Activated CD8-positive, alpha-beta memory T cell treated with anti-CD3 and anti-CD28 coated beads for 48 hours (primary cell): ENCODE measurements around the gene IFNB1.

Source experiments
- DNase-seq, 3 experiments: peaks; one replicate each; pipeline ENCODE4 v3.0.0-alpha.2; 2020; ENCODE audit warnings: low read depth in 2 of 3, low spot score in 2 of 3

IFNB1 gene

DNA sequence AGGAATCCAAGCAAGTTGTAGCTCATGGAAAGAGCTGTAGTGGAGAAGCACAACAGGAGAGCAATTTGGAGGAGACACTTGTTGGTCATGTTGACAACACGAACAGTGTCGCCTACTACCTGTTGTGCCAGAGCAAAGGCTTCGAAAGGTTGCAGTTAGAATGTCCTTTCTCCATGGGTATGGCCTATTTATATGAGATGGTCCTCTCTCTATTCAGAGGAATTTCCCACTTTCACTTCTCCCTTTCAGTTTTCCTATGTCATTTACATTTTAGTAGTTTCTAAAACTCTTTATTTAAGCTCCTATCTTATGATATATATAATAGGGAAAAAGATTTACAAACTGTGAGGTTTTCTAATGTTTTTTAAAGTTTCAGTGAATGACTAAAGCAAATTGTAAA is at the start of gene IFNB1:
Gene IFNB1, minus strand, starts transcription at position 162 of the 400 bp plus-strand sequence. Its CDS starts 73 bp downstream, at position 89.
- no peak for DNase-seq

DNA sequence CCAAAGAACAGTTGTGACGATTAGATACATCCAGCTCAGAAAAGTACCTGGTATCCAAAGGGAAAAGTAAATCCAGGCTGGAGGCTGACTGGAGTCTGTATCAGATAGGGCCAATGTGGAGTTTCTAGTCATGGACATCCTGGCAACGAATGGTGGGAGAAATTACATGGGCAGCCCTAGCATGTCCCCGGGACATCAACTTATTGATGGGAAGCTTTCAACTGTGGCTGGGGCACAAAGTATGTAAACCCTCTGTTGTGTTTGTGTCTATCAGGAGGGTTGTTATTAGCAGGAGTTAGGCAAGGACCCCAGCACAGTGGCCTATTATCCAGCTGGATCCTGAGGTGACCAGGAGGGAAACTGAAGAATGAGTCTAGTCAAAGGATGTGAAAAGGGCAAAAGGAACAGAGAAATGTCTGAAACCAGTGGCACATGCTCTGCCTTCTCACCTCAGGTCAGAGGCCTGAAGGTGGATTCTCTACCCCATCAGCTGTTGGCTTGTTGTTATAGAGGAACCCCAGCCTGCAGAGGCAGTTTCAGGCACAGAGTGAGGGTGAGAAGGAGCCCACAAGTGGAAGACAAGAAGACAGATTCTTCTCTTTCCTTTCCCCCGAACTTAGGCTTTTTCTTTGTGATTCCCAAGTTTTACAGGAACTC is 44.0 kb upstream of the IFNB1 start:
- DNase-seq, result no peak

DNA sequence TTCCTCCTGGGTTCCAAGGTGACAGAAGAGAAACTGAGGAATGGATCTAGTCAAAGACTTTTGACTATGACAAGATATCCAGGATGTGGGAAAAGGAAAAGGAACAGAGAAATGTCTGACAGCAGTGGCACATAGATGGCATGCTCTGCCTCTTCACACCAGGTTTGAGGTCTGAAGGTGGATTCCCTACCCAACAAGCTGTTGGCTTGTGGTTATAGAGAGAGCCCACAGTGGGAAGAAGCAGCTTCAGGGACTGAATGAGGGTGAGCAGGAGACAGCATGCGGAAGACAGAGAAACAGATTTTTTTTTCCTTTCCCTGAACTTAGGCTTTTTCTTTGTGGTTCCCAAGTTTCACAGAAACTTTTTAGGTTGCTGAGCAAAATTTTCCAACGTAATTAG is 43.3 kb upstream of the IFNB1 start:
- DNase-seq, result no peak

DNA sequence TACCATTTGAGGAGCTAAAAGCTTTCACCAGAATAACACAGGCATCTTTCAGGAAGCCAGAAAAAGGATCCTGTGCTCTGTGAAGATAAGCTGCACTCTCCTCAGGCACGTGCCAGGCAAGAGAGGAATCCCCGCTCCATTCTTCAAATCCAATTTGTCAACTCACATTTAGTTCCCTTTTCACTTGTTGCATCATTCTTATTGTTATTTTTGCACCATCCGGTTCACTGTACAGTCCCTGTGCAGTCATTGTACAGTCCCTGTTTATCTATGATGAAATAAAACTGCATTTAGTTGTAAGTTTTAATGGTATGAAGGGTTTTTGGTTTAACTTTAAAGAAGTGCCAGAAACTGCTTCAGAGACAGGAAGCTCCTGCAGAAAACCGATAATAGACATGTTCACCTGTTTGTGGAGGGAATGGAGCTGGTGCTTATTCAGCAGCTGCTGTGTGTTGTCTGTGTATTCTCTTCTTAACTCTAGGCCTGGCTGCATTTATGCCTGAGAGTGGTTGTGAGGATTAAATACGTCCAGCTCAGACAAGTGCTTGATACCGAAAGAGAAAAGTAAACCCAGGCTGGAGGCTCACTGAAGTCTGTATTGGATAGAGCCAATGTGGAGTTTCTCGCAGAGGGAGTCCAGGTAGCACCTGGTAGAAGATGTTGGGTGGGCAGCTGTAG is 41.5 kb upstream of the IFNB1 start:
- DNase-seq, result no peak

DNA sequence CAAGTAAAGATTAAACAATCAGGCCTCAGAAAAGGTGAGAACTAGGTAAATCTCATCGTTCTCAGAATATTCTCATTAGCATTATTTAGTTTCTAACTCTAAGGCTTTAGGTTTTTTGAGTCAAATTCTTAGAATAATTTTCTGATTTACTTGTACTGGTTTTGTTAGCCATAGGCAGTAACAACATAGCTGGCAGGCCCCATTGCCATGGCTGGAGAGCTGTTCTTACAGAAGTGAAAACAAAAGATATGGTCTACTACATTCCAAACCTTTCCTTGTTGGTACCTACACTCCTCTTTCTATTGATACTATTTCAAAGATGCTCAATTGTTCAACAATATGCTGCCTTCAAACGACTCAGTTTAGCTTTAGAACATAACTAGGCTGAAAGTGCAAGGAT is 36.6 kb upstream of the IFNB1 start:
- no peak for DNase-seq

DNA sequence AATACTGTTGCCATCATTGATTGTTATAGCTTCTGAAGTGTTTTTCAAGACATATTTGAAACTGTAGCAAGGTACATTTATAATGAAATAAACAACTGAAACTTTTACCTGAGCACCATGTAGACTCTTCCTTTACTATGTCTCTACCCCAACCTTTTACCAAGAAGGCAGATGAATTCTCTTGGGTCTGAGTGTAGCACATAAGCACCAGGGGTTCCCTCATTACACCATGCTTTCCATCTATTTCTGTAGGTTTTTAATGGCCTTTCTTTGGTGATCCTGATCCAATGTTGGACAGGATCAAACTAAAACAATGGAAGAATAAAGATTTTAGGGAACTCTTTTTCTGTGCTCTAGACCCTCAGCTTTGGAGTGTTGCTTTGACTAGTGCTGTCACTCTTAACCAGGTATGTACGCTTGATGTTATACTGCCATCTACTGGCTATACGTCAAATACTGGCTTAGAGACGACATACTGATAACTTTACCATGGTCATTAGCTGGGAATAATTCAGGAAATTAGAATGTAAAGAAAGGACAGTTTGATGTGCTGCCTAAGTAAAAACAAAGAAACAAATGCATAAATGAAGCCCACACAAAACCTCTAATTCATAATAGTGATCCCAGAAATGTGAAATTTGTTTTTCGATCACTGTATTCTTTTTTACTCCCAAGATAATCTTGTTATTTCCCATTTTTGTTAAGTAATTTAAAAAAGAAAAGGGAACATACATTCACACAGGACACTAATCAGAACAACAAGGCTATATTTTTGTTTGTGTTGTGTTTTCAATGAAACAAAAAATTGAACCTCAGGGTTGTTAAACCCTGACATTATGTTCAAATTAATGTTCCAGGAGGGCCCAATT is 33.2 kb upstream of the IFNB1 start:
- no peak for DNase-seq

DNA sequence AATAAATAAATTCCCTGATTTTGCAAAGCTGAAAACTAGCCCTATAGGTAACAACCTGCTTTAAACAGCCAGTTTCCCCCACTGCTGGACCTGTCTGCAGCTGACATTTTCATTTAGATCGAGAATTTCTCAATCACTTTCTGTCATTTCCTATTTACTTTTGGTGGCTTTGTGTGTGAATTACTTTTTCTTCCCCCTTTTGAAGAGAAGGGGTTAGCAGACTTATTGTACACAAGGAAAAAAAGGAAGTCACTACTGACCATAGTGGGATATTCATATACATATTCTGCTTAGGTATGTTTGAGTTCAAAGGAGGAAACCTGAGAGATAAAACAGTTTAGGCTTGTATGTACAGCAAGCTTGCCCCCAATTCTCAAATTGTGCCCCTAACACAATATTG is 27.0 kb upstream of the IFNB1 start:
- DNase-seq, result no peak

DNA sequence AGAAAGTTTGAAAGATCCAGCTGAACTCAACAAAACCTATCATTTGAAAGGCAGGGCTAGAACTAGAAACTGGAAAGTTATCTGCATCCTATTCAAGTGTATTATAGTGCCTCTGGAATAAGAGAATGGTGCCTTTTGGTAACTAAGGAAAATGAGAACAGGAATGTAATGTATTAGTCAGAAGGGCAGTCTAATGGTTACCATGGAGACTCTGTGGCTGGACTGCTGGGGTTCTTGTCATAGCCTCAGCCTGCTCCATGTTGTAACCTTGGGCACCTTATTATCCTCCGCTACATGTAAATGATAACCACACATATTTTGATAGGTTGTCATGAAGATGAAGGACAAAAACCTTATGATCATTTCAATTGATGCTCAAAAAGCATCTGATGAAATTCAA is 24.6 kb upstream of the IFNB1 start:
- no peak for DNase-seq

DNA sequence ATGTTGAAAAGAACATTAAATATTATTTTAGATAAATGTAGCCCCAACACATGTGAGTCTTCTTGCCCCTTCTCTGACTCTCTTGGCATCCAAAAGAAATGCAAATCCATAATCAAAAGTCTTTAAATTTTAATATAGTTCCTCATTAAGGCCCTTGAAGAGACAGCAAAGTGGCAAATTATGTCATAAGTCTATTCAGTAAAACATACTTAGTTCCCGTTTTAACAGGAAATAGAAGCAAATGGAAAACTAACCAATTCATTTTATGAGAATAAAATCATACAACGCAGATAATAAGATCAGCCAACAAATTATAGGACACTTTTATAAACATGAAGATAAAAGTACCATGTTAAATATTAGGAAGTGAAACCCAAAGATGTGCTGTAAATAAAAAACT is 20.1 kb upstream of the IFNB1 start:
- no peak for DNase-seq

DNA sequence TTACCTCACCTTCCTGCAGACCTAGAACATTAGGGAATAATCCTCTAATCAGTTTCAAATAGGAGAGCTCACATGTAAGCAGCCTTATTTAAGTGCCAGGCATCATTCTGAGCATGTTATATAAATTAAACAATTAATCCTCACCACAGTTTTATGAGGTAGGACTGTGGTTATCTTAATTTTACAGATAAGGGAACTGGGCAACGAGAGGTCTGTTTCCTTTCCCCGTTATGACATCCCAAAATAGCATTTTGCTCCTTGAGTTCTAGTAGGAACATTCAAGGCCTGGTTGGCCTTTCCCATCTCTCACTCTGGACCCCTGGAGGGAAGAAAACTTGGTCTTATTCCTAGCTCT is 19.1 kb upstream of the IFNB1 start:
- no peak for DNase-seq

DNA sequence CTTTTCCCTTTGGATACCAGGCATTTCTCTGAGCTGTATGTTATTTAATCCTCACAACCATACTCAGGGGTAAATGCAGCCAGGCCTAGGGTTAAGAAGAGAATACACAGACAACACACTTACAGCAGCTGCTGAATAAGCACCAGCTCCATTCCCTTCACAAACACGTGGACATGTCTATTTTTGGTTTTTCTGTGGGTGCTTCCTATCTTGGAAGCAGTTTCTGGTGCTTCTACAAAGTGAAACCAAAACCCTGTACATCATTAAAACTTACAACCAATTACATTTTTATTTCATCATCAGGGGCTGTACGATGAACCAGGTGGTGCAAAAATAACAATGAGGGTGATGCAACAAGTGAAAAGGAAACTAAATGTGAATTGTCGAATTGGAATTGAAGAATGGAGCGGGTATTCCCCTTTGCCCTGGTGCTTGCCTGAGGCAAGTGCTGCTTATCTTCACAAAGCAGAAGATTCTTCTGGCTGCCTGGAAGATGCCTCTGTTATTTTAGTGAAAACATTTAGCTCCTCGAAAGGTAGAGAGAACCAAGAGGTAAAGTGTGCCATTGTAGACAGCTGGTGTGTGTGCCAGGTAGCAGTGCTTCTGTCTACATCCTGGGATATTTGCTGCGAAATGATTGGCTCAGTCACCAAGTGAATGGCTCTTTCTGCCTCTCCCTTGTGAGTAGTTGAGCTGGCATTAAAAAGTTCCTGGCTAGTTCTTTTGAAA is 18.6 kb upstream of the IFNB1 start:
- peak in 1 of 3 experiments; percentile 5 for DNase-seq

DNA sequence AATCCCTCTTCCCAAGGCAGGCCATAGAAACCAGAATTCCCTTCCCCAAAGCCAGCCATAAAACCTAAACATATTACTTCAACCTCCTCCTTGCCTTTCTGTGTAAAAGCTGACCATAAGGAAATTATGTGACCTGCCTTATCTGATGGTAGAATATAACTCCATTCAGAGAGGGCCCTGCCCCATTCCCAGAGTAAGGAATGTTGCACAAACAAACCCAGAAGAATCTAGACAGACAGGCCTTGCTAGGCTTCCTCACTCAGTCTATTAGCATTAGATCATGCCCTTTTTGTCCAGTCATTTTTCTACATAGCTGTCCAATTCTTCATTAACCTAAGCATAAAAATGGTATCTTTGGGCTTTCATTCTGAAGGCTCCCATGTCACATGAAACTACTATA is 17.8 kb upstream of the IFNB1 start:
- DNase-seq, result no peak

DNA sequence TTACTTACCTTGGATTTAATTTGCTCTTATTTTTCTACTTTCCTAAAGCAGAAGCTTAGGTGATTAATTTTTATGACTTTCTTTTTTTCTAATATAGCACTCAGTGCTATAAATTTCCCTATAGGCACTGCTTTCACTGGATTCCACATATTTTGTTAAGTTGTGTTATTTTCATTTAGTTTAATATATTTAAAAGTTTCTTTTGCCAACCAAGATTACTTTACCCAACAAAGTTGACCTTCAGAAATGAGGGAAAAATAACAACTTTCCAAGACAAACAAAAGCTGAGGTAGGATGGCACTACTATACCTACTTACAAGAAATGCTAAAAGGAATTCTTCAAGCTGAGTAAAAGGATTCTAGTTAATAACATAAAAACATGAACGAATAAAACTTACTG is 8.8 kb upstream of the IFNB1 start:
- DNase-seq, result no peak

DNA sequence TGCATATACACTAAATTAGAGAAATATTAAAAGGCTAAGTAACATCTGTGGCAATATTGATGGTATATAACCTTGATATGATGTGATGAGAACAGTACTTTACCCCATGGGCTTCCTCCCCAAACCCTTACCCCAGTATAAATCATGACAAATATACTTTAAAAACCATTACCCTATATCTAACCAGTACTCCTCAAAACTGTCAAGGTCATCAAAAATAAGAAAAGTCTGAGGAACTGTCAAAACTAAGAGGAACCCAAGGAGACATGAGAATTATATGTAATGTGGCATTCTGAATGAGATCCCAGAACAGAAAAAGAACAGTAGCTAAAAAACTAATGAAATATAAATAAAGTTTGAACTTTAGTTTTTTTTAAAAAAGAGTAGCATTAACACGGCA is 7.3 kb upstream of the IFNB1 start:
- no peak for DNase-seq

DNA sequence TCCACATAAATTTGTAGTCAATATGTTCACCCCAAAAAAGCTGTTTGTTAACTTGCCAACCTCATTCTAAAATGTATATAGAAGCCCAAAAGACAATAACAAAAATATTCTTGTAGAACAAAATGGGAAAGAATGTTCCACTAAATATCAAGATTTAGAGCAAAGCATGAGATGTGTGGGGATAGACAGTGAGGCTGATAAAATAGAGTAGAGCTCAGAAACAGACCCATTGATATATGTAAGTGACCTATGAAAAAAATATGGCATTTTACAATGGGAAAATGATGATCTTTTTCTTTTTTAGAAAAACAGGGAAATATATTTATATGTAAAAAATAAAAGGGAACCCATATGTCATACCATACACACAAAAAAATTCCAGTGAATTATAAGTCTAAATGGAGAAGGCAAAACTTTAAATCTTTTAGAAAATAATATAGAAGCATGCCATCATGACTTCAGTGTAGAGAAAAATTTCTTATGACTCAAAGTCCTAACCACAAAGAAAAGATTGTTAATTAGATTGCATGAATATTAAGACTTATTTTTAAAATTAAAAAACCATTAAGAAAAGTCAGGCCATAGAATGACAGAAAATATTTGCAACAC is 6.6 kb upstream of the IFNB1 start:
- DNase-seq, result no peak

DNA sequence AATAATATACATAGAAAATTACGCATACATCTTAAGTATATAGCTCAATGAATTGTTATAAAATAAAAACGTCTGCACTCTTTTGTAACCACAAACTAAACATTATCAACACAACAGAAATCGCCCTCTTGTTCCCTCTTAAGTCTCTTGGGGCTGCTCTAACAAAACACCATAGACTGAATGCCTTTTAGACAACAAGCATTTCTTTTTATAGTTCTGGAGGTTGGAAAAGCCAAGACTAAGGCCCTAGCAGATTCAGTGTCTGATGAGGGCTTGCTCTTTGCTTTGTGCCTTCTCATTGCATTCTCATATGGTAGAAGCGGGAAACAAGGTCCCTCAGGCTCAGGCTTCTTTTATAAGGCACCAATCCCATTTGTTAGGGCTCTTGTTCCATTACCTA is 4.9 kb upstream of the IFNB1 start:
- no peak for DNase-seq

DNA sequence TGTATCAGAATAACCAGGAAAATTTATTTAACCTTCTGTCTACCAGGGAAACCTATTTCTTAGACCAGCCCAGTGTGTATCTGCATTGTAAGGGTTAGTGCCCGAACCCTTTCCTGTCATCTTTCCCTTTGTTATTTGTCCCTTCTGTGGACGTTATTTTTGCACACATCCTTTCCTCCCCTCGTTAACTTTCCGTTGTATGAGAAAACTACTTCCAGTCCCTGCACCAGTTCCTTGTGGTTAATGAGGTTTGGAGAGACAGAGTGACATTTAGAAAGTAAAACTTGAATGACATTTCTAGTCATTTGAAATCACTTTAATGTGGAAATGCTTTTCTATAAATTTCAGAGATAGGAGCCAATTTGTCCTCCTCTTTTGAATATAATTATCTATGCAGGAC is 4.3 kb upstream of the IFNB1 start:
- no peak for DNase-seq

DNA sequence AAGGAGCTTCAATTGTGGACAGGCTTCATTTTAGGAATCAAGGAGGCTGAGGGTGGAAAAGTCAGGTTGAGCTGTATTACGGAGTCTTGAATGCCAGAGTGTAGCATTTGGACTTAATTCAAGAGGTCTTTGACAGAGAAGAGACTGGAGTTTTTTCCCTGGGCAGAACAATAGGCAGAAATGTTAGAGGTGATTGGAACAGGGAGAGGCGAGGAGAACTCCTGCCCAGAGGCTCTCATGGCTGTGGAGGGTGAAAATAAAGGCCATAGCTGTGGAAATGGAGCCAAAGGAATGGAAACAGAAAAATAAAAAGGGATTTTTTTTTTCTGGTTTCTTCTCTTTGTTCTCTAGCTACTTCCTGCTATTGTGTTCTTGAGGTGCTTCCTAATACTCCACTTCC is 3.7 kb upstream of the IFNB1 start:
- no peak for DNase-seq

DNA sequence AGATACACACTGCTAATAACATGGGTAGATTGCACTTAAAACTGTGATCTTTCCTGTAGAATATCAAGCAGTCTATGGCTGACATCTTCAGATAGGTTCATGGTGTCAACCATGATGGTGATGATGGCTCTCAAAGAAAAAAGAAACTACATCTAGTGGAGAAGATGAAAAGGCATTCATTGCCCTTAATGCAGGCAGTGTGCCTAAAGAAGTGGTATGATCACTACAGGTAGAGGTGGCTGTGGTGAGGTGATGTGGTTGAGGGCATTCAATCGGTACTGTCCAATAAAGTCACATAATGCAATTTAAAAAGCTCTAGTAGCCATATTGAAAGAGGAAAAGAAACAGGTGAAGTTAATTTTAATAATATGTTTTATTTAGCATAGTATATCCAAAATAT is 3.1 kb upstream of the IFNB1 start:
- no peak for DNase-seq

DNA sequence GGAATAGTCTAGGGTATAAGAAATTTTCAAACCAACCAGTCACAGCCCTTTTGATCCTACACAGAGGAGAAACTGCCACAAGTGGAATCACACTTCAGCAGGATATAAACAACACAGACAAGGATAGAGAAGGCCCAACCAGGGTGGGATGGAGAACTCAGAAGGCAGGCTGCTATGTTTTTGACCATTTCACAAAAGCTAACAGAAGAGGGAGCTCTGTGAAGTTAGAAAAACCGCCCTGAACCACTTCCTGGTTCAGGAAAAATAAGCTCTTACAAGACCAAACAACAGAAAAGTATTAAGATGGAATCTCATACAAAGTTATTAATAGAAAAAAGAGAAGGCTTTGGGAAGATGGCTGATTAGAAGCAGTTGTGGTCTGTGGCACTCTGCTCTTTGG is 960 bp upstream of the IFNB1 start:
- DNase-seq, result no peak

DNA sequence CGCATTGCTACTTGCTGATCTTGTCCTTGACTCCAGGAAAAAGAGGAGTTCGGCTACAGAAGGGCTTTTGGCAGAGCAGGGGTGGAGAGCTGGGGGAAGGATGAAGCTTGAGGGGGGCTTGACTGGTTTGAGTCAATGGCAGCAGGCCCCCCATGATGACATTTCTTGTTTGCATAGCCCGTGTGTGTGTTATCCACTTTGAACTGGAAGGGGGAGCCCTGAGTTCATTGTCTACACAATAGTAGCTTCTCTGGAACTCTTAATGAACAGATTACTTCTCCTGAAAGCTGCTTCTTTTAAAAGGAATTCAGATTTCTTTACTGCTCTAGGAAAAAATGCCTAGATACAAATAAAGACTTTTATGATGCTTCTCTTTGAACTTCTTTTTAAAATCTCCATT is 2.3 kb downstream of the IFNB1 start:
- no peak for DNase-seq
